ENCODE results near the gene SNRPF.

GRCh38 chr12:95815632-95816212, 43.0 kb upstream of the SNRPF start:
- TF ChIP-seq CTCF (IDR thresholded peaks at IDR 0.05; ENCODE audit: low read length), result peak; percentile 76
- no peak for TF ChIP-seq EZH2phosphoT487 (IDR thresholded peaks at IDR 0.05; ENCODE audit: low read length)
- no peak for TF ChIP-seq EZH2 (optimal IDR thresholded peaks at IDR 0.05; ENCODE audit: low read depth, low read length)
